Gastrocnemius medialis (tissue), 4 donors: ENCODE measurements around the gene UCP3. TPM values are rescaled to one million over a fixed set of nuclear protein-coding genes. Genes with fewer than 3 reads are reported as not detected.

ENCODE experiments used
- ATAC-seq, 2 donors: fragments of 150-250 bp; one replicate each; pipeline ENCODE4 v1.9.1; 2016
- DNase-seq, 2 donors: peaks; one replicate each; pipeline ENCODE4 v3.0.0-alpha.2; 2019
- H3K27ac ChIP-seq, 4 donors: fragments of 200-600 bp; sonication (generic); 1 replicate in 1 of 4; 2 replicates in 3 of 4; pipeline ENCODE4 v1.5.1; 2016 to 2018; ENCODE audit warnings: mild to moderate bottlenecking in 2 of 4, moderate library complexity in 1 of 4
- H3K27me3 ChIP-seq, 3 donors: fragments of 200-600 bp; sonication (generic) in 2 of 3; 1 replicate in 1 of 3; 2 replicates in 2 of 3; pipeline versions ENCODE4 v1.5.1 to v1.6.0; 2016 to 2019; ENCODE audit warnings: mild to moderate bottlenecking in 1 of 3, moderate library complexity in 1 of 3
- H3K36me3 ChIP-seq, 2 donors: fragments of 200-600 bp; sonication (generic) in 1 of 2; one replicate each; pipeline ENCODE4 v1.5.1; 2017 to 2018
- H3K4me1 ChIP-seq, 2 donors: fragments of 200-600 bp; sonication (generic) in 1 of 2; one replicate each; pipeline ENCODE4 v1.5.1; 2016 to 2017; ENCODE audit warnings: mild to moderate bottlenecking in 2 of 2
- H3K4me3 ChIP-seq, 4 donors: fragments of 200-600 bp; sonication (generic) in 3 of 4; 1 replicate in 1 of 4; 2 replicates in 3 of 4; pipeline ENCODE4 v1.5.1; 2016 to 2019; ENCODE audit warnings: mild to moderate bottlenecking in 2 of 4
- H3K9me3 ChIP-seq, 3 donors: fragments of 200-600 bp; sonication (generic) in 2 of 3; 1 replicate in 1 of 3; 2 replicates in 2 of 3; pipeline ENCODE4 v1.5.1; 2016 to 2019
- CTCF ChIP-seq, 5 experiments: fragments of 450-650 bp in 3 of 5; fragments of 200-600 bp in 2 of 5; sonication (generic) in 2 of 5; IDR thresholded peaks in 4 of 5; conservative IDR thresholded peaks in 1 of 5; 1 replicate in 4 of 5; 2 replicates in 1 of 5; pipeline ENCODE4 v1.5.1; 2016 to 2019; ENCODE audit warnings: antibody characterized with exemption in 5 of 5, mild to moderate bottlenecking in 3 of 5, moderate library complexity in 3 of 5
- POLR2A ChIP-seq, 2 donors: fragments of 450-650 bp; IDR thresholded peaks; one replicate each; pipeline ENCODE4 v1.6.1; 2017; ENCODE audit warnings: antibody characterized with exemption in 2 of 2, mild to moderate bottlenecking in 2 of 2, moderate library complexity in 2 of 2
- in situ Hi-C, 4 donors: fragments of 200-750 bp; cut with MboI; loops; one replicate each; pipeline versions ENCODE4 v1.15.0 to v1.8.0; 2017; ENCODE audit warnings: low sequenced_read_pairs in 4 of 4
- intact Hi-C: fragments of 100-400 bp; cut with DNase I; formaldehyde crosslinking; loops from one replicate; pipeline ENCODE4 v1.15.1; 2023; ENCODE audit warnings: low total_unique reads
- total RNA-seq, 4 donors: library from RNA; depleted of rRNA; stranded (reverse); fragments of >200 nt; gene quantifications; one replicate each; pipeline versions ENCODE4 v1.1.0 to v1.2.3, GENCODE V29; 2016

UCP3 gene
- total RNA-seq, 4 donors from 2014 or later: 489 to 938 (median 679) TPM

- DNase-seq: no peak
- Histone ChIP-seq H3K27ac (peak overlapping the region; percentile 93 to 99 (median 95)), H3K27me3 (no peaks in the 10 kb centered on the region), H3K4me3 (peak overlapping the region; percentile 66 to 88 (median 75)), H3K9me3 (no peaks in the 10 kb centered on the region), H3K4me1 (peaks cover 12 to 36% of the 10 kb centered on the region in 2 donors), H3K36me3 (peaks cover 0 to 11% of the 10 kb centered on the region in 2 donors)
- in situ Hi-C loops: no loop called here
- no peak for ATAC-seq
- no peak for TF ChIP-seq CTCF (IDR thresholded peaks at IDR 0.05 in 4 of 5, conservative IDR thresholded peaks at IDR 0.05 in 1 of 5)
- TF ChIP-seq POLR2A (IDR thresholded peaks at IDR 0.05): no peak
- intact Hi-C loops: loop anchor here (1.0 to 5.0 kb wide), 3 partner anchors 24 to 188 kb away; partner anchors contain the start of genes C2CD3 and PPME1
Measured at GRCh38 chr11:73983741-73984538, 24.9 kb downstream of the UCP3 start.

GRCh38 chr11:73982990-73983740 is 25.7 kb downstream of the UCP3 start:
- in situ Hi-C loops (no loop called here), intact Hi-C loops (loop anchor here (1.0 to 5.0 kb wide), 4 partner anchors 25 to 189 kb away; partner anchors contain the start of genes C2CD3 and PPME1)
- Histone ChIP-seq H3K9me3 (no peaks in the 10 kb centered on the region), H3K36me3 (peaks cover 0 to 18% of the 10 kb centered on the region in 2 donors), H3K4me1 (peaks cover 12 to 36% of the 10 kb centered on the region in 2 donors), H3K4me3 (peak overlapping the region; percentile 66 to 88 (median 75)), H3K27me3 (no peaks in the 10 kb centered on the region), H3K27ac (peak overlapping the region; percentile 93 to 99 (median 95))
- TF ChIP-seq CTCF (IDR thresholded peaks at IDR 0.05 in 4 of 5, conservative IDR thresholded peaks at IDR 0.05 in 1 of 5): no peak
- TF ChIP-seq POLR2A (IDR thresholded peaks at IDR 0.05): peak; percentile 74 to 92
- peak; percentile 84 to 86 for ATAC-seq
- DNase-seq: peak; percentile 93 to 95

- ATAC-seq: peak; percentile 72 to 75
- intact Hi-C loops (loop anchor here (1.0 to 5.0 kb wide), 3 partner anchors 36 to 190 kb away; partner anchors contain the start of genes C2CD3 and PPME1), in situ Hi-C loops (no loop called here)
- Histone ChIP-seq H3K36me3 (peaks cover 0 to 24% of the 10 kb centered on the region in 2 donors), H3K27ac (peak within 1 kb of the TSS; percentile 93 to 99 (median 95)), H3K27me3 (no peaks in the 10 kb centered on the region), H3K9me3 (no peaks in the 10 kb centered on the region), H3K4me3 (peak within 1 kb of the TSS; percentile 66 to 88 (median 75)), H3K4me1 (peaks cover 12 to 36% of the 10 kb centered on the region in 2 donors)
- DNase-seq: peak; percentile 82 to 84
- TF ChIP-seq POLR2A (IDR thresholded peaks at IDR 0.05) (no peak), CTCF (IDR thresholded peaks at IDR 0.05 in 4 of 5, conservative IDR thresholded peaks at IDR 0.05 in 1 of 5) (no peak)
Measured at GRCh38 chr11:73982595-73982989, 26.3 kb downstream of the UCP3 start, which contains the start of gene UCP2. Gene UCP2 (minus strand): TSS chr11:73982843. CDS start chr11:73978378, 4,465 bp downstream.

- Histone ChIP-seq H3K4me1 (peaks cover 12 to 36% of the 10 kb centered on the region in 2 donors), H3K9me3 (no peaks in the 10 kb centered on the region), H3K36me3 (peaks cover 0 to 38% of the 10 kb centered on the region in 2 donors), H3K27me3 (no peaks in the 10 kb centered on the region), H3K4me3 (peak overlapping the region in 3 of 4 donors; percentile 66 to 88 (median 78)), H3K27ac (peak overlapping the region; percentile 93 to 99 (median 95))
- ATAC-seq (no peak), DNase-seq (no peak)
- intact Hi-C loops (loop anchor here (5.0 kb wide), 1 partner anchor 191 kb away; the partner anchor contains the start of genes C2CD3 and PPME1), in situ Hi-C loops (no loop called here)
- TF ChIP-seq CTCF (IDR thresholded peaks at IDR 0.05 in 4 of 5, conservative IDR thresholded peaks at IDR 0.05 in 1 of 5) (no peak), POLR2A (IDR thresholded peaks at IDR 0.05) (no peak)
Measured at GRCh38 chr11:73981051-73981805, 27.7 kb downstream of the UCP3 start.
